Sigmoid colon (tissue), 4 donors: ENCODE results near the gene CRYBB2.

Experiments used
- CTCF ChIP-seq, 4 experiments: fragments of 450-650 bp in 3 of 4; fragments of 200-600 bp in 1 of 4; IDR thresholded peaks; one replicate each; pipeline ENCODE4 v1.5.1; 2016 to 2019; ENCODE audit warnings: antibody characterized with exemption in 4 of 4, mild to moderate bottlenecking in 3 of 4, moderate library complexity in 2 of 4
- EP300 ChIP-seq, 4 donors: sonication (generic); formaldehyde crosslinking; IDR thresholded peaks; one replicate each; pipeline ENCODE4 v1.6.1; 2017; ENCODE audit warnings: antibody characterized with exemption in 4 of 4
- POLR2AphosphoS5 ChIP-seq, 4 donors: sonication (generic); formaldehyde crosslinking; IDR thresholded peaks; one replicate each; pipeline ENCODE4 v1.6.1; 2017; ENCODE audit warnings: antibody characterized with exemption in 4 of 4

GRCh38 chr22:25232301-25232700 is 12.9 kb downstream of the CRYBB2 start:
- TF ChIP-seq CTCF (IDR thresholded peaks at IDR 0.05) (no peak), EP300 (IDR thresholded peaks at IDR 0.05) (no peak), POLR2AphosphoS5 (IDR thresholded peaks at IDR 0.05) (no peak)
